Middle frontal gyrus (tissue), 1 donor: ENCODE data around the gene PKNOX1.
"Not testable (repeated sequence)": the region's sequence is repeated elsewhere in the genome, so short reads cannot be mapped to it uniquely, and the experiment has no call there.

ENCODE experiments used
- DNase-seq: peaks from one replicate; pipeline ENCODE4 v3.0.0-alpha.2; 2015; ENCODE audit warnings: low spot score; ENCODE audit errors: extremely low spot score

PKNOX1 gene

DNA sequence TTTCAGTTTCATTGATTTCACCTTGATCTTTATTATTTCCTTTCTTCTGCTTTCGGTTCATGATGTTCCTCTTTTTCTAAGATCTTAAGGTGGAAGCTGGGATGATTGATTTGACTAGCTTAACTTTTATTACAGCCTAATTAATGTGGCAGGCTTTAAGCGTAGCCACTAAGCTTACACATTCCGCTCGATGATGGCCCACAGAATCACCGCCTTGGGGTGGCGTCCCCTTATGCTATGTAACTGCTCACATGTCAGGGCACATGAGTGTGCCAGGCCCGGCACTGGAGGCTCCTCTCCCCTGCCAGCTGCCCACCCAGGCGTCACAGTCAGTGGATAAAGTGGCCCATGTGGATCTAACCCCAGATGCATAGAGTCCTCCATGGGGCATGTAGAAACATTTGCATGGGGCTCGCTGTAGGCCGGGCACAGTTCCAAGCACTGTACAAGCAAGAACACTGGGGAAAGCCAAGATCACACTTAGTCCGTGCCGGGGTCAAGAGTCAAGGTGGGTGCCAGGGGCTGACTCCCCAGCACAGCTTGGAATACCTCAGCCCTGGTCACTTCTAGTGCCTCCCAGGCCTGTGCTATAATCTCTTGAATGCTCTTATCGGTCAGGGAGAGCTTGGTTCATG, 41.7 kb downstream of the PKNOX1 start:
- no peak for DNase-seq

DNA sequence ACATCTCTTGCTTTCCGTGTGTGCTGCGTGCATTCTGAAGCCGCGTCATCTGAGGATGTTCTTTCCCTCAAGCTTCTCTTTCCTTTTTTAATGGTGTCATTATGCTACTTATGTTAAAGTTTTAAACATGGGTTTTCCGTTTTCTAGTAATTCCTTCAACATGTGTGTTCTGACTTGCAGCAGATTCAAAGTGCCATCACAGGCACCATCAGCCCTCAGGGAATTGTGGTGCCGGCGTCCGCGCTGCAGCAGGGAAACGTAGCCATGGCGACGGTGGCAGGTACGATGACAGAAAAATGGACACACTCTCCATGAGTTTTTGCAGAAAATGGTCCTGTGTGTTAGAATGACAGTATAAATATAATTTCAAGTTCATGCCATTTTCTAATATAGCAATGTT, 42.4 kb downstream of the PKNOX1 start:
- DNase-seq: no peak

DNA sequence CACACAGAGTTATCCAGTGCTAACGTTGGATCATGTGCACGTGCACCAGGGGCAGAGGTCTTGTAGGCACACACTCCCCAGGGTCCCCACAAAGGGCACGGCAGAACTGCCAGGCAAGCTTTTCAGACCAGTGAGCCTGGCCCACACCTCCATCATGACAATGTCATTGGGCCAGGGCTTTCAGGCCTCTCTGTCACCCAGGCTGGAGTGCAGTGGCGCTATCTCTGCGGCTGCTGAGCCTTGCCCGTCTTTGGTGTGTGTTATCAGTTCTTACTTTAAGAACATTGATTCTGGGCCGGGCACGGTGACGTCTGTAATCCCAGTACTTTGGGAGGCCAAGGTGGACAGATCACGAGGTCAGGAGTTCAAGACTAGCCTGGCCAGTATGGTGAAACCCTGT, 44.2 kb downstream of the PKNOX1 start:
- no peak for DNase-seq

DNA sequence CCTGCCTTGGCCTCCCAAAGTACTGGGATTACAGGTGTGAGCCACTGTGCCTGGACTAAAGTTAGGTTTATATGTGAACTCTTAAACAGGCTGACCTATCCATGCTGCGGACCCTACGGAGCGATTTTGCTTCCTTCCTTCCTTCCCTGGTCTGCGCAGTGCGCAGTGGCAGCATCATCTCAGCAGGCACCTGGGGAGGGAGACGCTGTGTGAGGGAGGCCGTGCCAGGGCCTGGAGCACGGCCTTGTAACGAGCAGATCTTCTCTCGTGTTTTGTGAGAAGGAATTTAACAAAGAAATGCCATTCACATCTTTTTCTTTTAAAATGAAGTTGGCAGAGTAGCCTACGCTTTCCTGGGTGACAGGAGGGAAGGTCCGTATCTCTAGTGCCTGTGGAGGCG, 45.8 kb downstream of the PKNOX1 start:
- DNase-seq: no peak

DNA sequence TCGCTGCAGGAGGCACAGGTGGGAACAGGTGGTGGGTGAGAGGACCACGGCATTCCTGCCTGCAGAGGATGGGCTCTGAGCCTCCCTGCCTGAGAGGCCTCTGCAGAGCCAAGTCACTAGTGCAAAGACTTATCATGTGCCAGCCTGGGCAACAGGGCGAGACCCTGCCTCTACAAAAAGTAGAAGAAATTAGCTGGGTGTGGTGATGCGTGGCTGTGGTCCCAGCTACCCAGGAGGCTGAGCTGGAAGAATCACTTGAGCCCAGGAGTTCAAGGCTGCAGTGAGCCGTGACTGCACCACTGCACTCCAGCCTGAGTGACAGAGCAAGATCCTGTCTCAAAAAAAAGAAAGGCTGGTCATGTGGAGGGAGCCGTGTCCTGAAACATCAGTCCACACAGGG, 46.4 kb downstream of the PKNOX1 start:
- DNase-seq: no peak

DNA sequence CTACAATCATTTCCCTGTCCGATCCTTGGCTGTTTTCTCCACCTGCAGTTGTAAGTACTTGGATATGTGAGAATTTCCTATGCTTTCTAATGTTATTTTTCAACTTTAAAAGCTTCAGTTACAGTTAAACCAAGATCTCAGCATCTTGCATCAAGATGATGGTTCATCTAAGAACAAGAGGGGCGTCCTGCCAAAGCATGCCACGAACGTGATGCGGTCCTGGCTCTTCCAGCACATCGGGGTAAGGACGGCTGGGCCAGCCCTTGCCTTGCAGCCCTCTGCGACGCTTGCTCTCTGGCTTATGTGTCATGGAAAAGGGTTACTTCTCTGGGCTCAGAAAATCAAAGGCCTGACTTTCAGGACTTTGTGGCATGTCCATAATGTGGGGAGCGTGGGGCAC, 46.8 kb downstream of the PKNOX1 start:
- DNase-seq: no peak

DNA sequence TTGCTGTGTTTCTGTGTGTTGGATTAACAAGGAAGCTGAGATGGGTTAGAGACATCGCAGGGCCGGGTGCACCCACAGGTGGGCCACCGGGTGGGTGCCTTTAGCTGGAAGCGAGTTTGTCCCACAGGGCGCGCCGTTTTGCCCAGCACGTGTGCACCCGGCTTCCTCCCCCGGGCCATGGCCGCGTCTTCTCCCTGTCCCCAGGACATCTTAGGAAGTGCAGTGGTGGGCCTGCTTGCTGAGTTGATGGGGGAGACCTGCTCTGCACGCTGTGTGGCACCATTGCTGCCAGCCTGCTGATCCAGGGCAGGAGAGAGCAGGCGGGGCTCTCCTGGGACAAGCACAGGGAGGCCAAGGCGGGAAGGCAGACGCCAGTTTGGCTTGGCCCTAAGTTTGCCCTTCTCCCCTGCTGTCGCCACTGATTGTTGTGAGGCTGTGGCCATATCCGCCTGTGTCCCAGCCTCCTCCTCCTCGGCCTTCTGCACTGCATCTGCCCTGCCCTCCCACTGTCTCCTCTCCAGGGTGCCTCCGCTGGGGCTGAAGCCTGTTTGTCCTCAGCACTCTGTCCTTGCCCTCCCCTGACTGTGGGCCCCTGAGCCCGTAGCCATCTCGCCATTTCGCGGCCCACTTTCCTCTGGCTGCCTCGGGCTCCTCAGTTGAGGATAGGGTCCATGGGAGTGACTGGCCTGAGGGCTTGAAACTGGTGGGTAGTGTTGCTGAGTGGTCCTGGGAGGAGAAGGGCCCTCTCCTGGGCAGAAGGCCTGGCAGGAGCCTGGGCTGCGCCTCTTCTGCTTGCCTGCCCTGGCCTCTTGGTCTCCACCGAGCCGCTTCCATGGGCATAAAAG, 47.6 kb downstream of the PKNOX1 start:
- no peak for DNase-seq

DNA sequence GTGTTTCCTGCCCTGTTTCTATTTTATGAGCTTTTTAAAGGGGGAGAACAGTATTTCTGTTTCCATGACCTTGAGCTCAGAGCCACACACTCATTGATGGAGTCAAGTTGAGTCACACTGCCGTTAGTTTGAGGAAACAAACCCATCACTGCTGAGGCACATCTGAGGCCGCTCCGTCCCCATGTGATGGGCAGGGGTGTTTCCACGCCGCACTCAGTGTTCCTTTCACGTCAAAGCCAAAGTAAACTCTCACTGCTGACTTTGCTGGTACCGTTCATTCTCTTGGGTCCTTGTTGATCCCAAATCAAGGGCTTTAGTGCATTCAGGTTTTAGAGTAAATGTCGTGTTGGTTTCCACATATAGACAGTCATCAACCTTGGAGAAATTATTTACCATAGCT, 48.8 kb downstream of the PKNOX1 start:
- no peak for DNase-seq

DNA sequence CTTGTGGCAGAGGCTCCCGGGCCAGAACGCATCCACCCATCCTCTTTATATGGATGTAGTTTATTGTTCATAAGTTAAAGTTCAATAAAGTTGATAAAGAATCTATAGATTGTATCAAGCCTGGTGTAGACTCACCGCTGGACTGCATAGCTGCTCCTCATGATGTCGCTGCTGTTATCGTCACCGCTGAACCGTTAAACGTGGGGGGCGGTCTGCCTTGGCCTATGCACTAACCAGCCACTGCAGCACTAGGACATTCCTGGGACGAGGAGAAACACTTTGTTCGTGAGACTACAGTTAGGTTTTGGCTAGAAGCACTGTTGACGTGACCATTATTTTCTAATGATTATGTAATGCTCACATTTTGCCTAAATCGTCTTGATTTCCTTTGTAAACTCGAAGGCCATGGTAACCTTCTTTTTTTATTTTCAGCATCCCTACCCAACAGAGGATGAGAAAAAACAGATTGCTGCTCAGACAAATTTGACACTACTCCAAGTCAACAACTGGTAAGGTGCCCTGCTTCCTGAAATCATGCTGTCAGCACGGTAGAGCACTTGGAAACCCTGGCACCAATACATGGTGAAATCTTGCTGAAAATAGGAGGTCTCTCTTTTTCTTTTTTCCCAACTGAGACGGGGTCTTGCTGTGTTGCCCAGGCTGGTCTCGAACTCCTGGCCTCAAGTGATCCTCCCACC, 50.2 kb downstream of the PKNOX1 start:
- DNase-seq: no peak

DNA sequence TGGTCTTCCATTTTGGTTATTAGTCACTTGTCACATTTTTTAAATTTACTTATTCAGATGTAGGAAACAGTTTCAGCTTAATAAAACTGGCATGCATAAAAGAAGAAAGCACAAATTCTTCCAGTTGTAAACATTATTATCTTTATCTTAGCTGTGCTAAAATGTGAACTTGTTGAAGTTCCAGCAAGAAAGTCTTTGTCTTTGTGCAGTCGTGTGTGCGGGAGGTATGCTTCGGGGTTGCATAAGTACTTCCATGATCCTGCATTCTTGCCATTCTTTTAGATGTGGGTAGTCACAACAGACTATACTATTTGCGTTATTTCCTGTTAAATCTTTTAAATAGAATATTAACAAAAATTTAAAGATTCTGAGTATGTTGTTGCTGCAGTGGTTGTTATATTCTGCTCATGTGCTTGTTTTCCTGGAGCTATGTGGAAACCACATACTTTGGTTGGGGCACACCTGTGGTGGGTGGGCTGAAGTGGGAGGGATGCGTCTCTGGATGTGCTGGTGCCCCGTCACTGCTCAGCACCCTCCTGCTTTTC, 51.3 kb downstream of the PKNOX1 start:
- DNase-seq: no peak

DNA sequence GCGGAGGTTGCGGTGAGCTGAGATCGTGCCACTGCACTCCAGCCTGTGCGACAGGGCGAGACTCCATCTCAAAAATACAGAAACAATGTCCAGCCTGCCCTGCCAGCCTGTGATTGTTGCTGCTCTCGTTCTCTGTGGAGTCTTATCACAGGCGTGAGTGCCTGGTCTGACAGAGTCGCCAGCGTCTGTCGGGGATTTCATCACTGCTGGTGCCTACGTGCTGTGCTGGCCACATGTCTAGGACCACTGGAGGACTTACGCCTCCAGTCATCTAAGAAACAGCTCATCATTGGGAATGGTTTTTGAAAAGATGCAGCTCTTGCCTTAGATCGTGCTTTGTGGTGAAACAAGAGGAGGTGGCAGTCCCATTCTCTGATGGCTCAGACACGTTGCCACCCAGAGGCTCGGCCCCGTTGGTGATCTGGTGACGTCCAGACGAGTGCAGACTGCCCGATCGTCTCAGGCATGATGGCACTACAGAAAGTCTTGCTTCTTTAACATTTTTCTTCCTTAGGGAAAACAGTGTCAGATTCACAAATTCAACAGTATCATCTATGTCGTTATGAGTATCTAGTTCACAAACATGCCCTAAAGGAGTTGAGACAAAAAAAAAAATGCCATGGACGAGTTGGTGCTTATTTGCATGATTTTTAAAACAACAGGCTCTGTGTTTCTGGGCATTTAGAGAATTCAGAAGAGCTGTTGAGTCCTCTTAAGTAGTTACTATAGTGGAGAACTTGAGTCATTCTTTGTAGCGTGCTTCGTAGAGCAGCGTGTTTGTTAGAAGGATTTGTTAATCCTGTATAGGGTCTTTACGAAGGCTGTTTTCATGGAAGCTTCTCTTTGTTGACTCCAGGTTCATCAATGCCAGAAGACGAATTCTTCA, 53.7 kb downstream of the PKNOX1 start:
- DNase-seq: no peak

DNA sequence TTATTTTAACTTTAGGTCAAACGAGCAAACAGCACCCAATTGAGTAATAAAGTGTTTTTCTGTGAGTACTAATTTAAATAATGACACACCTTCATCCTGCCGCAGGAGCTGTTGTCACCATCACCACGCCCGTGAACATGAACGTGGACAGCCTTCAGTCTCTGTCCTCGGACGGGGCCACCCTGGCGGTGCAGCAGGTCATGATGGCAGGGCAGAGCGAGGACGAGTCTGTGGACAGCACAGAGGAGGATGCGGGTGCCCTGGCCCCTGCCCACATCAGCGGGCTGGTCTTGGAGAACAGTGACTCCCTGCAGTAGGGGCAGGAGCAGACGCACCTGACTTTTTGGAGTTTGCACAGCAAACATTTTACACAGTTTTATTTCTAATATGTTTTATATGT, 55.4 kb downstream of the PKNOX1 start:
- DNase-seq: no peak

DNA sequence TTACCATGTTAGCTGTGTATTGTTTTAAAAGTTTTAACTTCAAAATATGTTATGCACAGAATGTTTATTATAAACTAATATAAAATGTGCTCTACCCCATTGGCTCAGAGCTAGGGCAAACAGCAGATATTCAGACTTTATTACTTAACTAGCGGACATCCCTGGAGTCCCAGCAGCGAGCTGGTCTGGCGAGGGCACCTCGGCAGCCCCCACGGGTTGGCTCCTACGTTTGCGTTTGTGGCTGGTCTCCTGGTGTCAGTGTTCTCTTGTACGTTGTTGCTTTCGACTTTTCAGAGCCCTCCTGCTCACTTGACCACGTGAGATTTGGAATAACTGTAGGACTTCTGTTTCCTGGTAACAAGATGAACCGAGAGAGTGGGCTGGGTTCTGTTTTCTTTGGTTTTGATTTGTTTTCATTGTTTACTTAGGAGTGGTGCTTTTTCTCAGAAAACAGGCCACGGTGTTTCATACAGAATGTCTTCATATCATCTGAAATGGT, 56.8 kb downstream of the PKNOX1 start:
- DNase-seq: no peak

DNA sequence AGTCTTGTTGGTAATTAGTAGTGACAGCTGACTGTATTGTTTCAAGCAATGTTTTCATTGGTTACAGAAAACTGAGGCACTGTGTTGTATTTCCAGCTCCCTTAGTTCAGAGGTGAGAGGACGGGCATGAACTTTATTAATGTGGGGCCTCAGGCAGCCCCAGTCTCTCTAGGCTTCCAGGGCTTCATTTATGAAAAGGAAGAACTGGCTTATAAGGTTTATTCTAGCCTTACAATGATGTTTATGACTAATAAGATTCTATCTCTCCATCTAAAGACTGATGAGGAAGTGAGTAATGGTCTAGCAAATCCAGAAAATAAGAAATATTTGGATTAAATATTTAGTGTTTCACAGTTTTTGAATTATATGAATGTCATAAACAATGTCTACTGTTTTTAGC, 59.7 kb downstream of the PKNOX1 start:
- no peak for DNase-seq

DNA sequence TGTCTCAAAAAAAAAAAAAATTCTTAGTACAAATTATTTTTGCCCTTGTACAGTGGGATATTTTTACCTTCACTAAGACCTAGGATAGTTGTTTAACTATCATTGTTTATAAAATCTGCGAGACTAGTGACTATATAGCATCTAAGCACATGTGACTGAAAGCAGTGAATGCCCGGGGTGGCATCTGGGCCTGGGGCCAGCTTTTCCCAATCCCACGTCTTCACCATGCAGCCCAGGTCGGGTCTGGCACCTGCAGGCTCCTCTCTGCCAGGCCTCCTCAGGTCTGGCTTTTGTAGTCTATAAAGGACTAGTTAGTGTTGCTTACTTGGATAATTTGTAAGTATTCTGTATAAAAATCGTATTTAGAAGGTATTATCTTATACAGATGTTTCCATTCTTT, 60.5 kb downstream of the PKNOX1 start:
- DNase-seq: no peak

DNA sequence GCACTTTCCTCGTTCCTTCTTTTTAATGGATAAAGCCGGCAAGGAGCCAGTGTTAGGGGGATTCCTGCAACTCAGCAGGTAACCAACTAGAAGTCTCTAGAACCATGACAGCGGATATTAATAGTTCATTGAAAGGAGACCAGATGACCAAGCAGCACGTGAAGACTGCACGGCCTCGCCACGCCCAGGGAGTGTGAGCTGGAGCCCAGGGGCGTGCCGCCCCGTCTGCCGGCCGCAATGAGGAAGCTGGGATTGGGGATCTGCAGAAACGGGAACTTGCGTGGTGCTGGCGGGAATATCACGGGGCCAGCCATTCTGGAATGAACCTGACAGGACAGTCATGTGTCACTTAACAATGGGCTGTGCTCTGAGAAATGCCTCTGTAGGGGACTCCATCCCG, 62.5 kb downstream of the PKNOX1 start:
- not testable (repeated sequence) for DNase-seq

DNA sequence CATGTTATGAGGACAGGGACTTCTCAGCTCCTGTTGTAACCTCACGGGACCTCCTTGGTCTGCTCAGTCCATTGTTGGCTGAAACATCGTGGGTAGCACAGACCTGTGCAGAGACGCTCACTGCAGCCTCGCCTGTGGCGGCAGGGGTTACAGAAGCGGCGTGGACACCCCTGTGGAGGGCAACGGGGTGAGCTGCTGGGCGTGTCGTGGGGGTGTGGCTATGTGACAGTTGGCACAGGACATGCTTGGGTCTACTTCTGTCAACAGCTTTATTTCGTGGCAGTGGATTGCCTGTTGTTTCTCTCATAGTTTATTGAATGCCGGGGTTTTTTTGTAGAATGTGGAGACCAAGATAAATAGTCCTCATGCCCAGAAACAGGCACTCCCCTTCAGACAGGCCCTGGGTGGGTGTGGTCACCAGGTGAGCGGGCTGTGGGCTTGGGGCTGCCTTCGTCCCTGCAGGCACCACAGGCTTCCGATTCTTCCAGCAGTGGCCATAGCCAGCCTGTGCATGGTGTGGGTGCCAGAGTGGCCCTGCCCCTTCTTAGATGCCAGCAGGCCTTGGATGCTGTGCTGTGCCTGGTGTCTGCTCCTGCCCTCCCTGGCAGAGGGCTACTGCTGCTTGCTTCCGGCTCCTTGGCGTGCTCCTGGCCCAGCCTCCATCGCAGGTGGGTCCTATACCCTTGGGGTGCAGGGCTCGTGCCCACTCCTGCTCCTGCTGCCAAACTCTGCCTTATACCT, 63.7 kb downstream of the PKNOX1 start:
- DNase-seq: not testable (repeated sequence)

DNA sequence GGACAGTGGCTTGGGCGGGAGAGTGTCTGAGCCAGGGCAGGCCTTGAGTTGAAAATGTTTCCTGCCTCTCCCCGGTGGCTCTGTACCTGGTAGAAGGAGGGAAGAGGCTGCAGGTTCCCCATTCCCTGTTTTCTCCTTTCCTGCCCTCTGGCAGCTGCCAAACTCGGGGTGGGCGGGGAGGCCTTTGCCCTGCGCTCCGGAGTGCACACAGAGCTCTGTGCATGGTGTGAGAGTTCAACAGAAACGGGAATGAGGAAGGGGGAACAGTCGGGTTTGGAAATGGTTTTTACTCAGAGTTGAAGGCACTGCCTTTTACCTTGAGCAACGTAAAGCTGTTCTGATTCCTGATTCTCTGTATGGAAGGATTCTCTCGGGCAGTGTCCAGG, 64.3 kb downstream of the PKNOX1 start:
- not testable (repeated sequence) for DNase-seq

DNA sequence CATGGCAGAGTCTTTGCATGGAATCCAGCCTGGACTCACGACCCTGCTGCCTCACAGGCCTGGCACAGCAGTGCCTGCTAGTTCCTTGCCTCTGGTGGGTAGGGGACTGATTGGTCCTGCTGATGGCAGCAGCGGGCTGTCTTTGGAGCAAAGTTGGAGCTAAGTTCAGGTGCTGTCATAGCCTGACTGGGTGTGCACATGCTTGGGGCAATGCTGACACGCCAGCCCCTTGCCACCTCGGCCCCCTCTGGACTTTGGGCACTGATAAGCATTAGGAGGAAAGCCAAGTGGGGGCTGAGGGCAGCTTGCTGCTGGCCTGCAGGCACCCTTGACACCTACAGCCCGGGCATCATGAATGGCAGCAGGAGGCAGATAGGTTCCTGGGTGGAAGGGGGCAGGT, 67.8 kb downstream of the PKNOX1 start:
- not testable (repeated sequence) for DNase-seq

DNA sequence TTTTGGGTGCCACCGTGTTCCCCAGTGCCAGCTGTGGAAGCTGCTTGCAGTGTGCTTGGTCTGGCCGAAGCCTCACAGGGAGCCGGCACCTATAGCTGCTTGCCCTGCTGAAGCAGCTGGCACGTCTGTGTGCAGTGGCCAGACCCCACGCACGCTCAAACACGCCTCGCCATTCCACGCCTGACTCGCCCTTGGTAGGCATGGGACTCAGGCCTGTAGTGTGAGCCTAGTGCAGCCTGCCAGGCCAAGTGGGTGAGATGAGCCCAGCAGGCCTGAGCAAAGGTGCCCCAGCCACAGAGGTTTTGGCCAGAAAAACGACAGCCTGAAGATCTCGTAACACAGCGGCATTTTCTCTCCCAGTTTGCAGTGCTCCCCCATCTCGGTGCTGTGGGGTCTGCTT, 68.9 kb downstream of the PKNOX1 start:
- DNase-seq: not testable (repeated sequence)
